Activated naive CD4-positive, alpha-beta T cell treated with Interleukin-2 at 50 U/mL for 16 hours (primary cell): ENCODE measurements around the gene CDC45.

Experiments
- DNase-seq: peaks from one replicate; pipeline ENCODE4 v3.0.0-alpha.2; 2020

Gene CDC45

DNA sequence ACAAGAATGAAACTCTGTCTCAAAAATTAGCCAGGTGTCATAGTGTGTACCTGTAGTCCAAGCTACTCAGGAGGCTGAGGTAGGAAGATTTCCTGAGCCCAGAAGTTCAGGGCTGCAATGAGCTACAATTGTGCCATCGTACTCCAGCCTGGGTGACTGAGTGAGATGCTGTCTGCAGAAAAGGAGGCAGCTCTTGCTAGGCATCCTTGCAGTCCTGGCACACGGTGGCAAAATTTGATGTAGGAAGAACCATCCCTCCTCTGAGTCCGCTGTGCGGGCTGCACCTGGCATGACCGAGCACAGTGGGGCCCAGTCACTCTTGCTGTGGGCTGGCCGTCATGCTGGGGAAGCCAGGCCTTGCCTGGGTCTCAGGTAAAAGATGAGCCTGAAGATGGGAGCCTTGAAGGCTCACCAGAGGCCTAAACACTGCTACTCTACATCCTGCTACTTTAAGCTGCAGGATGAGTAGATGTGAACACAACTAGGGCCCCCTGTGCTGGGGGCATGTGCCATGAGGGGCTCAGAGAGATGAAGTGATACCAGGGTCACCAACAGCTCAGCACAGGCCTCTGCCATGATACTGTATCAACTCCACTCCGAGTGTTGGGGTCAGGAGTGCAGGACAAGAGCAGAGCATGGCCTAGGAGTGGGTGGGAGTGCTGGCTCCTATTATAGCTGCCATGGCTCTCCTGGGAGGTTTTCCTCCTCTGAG is 18.6 kb downstream of the CDC45 start:
- no peak for DNase-seq

DNA sequence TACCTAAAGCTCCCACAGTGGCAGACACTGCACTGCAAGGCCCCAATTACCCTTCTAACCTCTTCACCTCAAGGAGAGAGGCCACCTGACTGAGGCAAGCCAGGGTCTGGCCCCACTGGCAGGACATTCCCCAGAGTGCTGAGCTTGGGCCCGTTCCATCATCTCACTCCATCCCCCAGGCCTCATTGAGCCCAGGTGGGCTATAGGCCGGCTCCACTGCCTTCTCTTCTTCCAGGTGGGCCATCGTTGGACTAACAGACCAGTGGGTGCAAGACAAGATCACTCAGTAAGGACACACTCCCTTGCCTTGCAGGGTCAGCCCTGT is 19.1 kb downstream of the CDC45 start:
- no peak for DNase-seq

DNA sequence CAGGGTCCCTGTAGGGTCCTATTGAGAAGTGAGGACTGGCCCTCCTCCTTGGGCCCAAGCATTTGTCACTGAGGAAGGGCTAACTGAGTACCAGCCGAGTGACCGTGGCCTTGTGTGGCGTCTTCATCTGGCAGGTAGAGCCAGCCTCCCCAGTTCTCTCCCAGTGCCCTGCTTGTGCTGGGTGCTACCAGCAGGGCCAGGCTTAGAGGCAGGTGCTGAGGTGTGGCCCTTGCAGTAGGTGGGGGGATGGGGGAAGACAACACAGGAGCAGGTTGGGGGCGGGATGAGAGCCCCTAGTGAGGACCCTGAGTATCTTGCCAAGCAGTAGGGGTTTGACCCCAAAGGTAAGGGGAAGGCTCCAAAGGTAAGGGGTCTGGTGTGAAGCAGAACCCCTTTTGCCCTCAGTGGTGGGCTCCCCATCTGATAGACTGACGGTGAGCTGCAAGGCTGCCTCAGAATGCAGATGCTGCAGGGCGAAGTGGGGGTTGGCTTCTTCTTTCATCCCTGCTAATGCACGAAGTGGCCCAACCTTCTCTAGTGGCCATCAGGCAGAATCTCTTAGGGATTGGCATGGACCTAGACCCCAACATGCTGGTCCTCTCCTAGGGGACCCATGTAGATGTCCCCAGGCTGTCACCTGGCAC is 19.6 kb downstream of the CDC45 start:
- DNase-seq, result no peak

DNA sequence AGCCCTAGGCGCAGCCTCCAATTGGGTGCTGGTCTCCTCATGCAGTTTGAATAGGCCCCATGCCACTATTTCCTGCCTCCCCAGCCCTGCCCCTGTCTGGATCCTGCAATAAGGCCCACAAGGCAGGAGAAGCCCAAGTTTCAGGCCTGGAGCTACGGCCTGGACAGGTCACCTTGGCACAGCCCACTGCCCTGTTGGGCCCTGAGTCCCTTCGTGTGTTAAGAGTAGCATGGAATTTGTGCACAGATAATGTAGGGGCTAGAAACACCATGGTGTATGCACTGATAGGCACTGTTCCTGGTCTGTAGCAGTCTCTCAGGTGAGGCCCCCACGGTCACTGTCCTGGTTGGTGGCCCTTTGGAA is 20.1 kb downstream of the CDC45 start:
- no peak for DNase-seq

DNA sequence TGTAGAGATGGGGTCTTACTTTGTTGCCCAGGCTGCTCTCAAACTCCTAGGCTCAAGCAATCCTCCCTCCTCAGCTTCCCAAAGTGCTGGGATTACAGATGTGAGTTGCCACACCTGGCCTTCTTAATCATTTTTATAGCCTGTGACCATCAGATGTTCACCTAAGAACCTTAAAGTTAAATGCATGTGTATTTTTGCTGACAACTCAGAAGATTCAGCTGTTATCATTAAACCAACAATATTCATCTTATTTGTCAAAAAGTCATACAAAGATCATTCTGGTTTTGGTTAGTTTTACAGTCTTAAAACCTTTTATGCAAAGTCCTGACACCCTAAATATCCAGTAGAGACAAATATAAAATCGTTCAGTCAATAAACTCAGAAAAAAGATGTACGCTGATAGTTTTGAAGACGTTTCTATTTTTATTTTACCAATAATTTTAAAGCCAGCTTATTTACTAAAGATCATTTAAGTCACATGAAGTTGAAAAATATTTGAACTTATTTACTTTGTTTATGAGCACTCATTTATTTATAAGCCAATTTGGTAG is 22.3 kb downstream of the CDC45 start:
- DNase-seq, result no peak

DNA sequence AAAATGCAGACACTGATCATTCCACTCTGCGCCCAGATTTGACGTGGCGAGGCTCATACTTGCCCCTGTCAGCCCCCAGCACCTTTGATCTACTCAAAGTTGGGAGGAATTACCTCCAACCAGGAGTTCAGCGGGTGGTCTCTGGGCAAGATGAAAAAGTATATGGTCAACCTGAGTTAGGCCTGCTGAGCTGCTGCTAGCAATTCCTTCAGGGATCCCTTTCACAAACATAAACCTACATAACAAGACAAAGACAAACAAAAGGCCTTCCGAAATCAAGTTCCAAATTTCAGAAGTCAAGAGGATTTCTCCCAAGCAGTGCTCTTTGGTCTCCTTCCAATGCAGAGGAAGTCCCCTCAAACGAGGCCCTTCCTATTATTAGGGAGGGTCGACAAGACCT is 23.6 kb downstream of the CDC45 start:
- no peak for DNase-seq

DNA sequence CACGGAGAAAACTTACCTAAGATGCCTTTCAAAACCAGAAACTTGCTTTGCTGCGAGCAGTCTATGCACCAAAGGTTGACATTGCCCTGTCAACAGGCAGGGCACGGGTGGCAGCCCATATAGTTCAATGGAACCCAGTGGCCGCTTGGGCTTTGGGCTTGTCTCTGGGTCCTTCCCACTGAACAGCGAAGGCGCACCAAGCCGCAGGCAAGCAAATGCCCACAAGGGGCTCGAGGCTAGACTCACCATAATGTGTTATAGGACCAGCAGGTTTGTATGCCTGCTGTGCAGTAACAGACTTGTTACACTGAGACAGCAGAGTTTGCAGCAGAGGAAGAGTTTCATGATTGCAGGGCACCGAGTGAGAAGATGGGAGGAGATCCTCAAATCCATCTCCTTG is 24.1 kb downstream of the CDC45 start:
- no peak for DNase-seq

DNA sequence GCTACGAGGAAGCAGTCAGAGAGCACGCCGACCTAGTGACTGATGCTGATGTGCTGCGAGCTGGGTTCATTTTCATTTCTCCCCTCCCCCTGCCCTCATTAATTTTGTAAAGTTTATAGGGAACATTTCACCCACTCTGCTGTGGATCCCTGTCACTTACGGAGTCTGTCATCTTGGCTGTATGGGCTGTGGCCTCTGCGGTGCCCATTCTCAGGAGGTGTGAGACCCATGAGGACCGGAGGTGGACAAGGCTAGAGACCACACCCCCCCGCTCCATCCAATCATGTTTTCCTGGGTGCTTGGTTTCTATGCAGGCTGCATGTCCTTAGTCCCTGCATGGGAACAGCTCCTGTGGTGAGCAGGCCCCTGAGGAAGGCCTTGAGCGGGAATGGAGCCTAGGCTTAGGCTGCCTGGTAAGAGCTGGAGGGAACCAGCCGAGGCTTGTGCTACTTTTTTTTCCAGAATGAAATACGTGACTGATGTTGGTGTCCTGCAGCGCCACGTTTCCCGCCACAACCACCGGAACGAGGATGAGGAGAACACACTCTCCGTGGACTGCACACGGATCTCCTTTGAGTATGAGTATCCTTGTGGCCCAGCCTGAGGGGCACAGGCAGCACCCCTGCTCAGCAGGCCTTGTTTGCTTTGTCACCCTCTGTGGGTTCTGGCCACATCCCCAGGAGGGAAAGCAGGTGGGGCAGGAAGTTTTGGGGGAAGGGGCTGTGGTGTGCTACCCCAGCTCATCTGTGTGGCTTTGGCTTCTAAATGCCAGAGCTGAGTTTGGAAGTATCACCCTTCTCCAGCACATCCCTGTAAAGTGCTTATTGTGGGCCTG is 25.4 kb downstream of the CDC45 start:
- no peak for DNase-seq

DNA sequence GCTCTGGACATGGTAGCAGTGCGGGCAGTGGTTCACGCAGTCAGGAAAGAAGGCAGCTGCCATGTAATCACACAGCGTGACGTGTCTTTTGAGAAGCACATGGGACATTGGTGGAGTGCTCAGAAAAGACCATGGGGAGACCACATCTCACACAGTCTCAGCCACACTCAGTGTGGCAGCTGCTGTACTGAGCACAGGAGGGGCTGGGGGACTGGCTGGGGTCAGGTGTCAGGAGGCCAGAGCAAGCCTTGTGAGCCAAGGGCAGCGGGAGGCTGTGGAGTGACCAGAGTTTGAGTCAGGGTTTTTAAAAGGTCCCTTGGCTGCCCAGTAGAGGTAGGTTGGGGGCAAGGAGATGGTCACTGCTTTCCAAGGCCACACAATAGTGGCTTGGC is 26.0 kb downstream of the CDC45 start:
- no peak for DNase-seq

DNA sequence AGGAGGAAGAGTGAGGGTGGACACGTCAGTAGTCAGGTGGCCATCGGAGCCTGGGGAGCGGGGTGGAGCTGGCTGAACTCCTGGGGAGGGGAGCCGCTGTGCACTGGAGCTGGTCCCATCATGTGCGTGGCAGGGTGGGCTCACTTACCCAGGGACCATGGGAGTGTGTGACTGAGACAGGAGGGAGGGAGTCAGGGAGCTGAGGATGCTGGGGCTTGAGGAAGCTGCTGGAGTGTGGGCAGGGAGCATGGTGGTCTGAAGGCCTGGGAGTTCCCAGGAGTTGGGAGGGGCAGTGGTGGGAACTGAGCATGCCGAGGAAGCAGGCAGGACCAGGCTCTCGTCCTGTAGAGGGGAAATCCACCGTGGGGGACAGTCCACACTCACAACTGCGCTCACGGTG is 26.5 kb downstream of the CDC45 start:
- DNase-seq, result no peak

DNA sequence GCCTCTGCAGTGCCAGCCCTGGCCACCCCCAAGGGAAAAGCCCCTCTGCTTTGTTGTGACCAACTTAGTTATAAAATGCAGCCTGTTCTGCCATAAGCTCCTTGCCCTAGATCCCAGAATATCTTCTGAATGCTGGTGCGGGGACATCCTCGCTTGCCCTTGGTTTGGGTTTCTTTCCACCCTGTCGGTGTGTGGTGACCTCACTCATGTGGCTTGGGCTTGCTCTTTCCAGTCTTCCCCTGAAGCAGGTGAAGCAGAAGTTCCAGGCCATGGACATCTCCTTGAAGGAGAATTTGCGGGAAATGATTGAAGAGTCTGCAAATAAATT is 27.8 kb downstream of the CDC45 start:
- no peak for DNase-seq

DNA sequence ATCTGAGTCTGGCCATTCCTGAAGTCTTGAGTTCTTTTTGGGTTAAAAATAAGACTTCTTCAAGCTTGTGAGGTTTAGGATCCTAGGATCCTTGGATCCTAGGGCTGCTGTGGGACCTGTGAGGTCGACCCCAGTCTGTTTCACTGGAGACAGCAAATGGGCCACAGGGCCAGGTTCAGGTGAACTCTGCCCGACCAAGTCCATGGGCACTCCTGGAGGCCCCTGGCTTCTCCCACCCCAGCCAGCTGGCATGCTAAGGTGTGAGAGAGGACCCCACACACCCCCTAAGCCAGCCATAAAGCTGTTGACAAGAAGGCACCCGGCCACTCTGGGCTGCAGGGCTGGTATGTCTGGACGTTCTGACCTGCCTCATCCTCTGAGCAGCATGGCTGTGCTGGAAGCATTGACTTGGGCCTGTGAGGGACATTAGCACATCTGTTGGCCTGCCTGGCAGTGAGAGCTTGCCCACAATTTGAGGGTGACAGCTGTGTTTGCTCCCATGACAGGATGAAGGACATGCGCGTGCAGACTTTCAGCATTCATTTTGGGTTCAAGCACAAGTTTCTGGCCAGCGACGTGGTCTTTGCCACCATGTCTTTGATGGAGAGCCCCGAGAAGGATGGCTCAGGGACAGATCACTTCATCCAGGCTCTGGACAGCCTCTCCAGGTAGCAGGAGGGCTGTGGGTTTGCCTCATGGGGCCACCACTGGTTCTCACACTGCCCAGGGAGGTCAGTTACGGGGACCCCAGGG is 28.5 kb downstream of the CDC45 start:
- no peak for DNase-seq

DNA sequence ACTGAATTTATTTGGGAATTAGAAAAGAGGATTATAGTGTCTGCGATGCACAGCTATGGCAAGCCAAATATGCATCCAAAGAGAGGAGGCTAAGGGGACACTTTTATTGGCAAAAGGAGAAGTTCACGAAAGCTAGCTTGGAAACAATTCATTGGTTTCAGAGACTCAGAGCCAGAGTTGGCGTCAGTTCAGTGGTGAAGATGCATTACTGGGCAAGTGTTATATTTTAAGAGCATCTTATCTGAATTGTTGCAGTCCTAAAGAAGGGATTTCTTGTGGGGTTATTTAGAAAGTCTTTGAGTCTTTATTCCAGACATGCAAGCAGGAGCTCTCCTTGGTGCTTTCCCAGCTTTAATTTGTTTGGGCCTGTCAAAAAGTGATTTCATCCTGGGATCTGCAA is 29.5 kb downstream of the CDC45 start:
- no peak for DNase-seq

DNA sequence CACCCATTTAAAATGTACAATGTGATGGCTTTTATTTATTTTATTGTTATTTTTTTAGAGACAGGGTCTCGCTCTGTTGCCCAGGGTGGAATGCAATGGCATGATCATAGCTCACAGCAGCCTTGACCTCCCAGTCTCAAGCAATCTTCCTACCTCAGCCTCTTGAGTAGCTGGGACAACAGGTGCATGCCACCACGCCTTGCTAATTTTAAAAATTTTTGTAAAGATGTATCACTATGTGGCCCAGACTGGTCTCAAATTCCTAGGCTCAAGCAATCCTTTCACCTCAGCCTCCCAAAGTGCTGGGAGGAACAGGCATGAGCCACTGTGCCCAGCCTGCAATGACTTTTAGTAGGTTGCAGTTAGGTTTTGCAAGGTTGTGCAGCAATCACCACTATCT is 30.2 kb downstream of the CDC45 start:
- DNase-seq, result no peak

DNA sequence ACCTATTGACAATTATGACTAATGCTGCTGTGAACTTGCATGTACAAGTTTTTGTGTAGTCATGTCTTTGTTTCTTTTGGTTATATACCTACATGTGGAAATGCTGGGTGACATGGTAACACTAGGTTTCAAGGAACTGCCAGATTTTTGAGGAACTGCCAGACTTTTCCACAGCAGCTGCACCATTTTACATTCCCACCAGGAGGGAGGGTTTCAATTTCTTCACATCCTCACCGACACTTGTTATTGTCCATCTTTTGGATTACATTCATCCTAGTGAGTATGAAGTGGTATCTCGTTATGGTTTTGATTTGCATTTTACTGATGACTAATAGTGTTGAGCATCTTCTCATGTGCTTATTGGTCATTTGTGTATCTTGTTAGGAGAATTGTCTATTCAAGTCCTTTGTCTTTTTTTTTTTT is 31.2 kb downstream of the CDC45 start:
- no peak for DNase-seq

DNA sequence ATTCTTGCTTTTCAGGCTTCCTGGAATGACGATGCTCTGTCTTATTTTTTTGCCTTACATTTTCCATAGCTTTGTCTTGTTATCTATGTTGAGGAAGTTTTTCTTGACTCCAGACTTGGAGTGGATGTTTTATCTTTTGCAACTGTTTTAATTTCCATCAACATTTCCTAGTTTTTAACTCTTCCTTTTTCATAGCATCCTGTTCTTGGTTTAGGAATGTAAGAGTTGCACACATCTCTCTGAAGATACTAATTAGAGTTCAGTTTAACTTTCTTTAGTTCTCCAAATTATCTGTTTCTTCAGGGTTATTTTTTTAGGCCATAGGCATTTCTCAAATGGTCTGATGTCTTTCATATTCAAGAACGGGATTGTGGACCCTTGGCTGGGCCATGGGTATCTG is 34.1 kb downstream of the CDC45 start:
- no peak for DNase-seq

DNA sequence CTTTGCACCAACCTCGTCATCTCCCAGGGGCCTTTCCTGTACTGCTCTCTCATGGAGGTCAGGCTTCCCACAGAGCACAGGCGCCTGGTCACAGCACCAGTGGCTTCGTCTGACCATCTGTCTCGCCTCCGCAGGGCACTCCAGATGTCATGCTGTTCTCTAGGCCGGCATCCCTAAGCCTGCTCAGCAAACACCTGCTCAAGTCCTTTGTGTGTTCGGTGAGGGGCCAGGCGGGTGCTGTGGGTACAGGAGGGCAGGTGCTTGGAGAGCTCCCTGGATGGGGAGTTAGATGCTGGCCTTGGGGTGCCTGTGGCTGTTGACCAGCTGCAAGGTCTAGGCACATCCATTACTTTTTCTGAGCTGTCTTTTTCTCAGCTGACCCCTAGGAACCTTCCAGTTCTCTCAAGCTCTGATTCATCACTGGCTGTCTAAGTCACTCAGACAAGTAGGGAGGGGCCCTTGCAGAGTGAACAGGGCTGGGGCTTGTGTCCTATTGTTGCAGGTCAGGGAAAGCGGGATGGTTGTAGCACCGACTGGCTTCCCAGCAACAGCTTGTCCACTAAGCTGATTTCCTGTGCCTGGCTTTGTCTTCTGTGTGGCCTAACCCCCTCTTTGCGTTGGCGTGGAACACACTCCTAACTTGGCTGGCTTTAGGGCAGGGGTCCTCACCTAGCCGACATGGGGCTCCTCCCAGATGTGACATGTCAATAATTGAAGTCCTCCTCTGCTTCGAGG is 35.3 kb downstream of the CDC45 start:
- no peak for DNase-seq

DNA sequence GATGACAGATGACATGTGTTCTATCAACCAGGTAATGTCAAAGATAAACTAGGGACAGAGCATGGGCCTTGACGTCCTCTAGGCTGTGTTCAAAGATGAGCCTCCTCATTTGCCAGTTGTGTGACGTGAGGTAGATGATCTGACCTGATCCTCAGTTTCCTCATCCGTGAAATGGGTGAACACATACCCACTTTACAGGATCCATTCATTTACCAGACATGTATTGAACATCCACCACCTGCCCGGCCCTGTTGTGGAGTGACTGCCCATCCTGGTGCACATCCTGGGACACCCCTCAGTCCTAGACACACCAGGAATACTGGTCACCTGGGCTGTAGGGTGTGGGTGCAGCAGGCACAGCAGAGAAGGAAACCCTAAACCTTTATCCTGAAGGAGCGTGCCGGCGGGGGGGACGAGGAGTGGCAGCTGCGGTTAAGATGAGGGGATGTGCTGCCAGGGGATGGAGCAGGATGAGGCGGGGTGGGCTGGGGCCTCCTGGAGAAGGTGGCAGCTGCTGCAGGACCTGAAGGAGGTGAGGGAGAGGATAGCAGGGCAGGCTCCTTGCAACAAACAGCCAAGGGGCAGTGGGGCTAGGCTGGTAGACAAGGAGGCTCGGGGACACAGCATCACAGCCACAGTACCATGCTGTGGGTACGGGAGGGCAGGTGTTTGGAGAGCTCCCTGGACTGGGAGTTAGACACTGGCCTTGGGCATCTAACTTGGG is 36.1 kb downstream of the CDC45 start:
- no peak for DNase-seq

DNA sequence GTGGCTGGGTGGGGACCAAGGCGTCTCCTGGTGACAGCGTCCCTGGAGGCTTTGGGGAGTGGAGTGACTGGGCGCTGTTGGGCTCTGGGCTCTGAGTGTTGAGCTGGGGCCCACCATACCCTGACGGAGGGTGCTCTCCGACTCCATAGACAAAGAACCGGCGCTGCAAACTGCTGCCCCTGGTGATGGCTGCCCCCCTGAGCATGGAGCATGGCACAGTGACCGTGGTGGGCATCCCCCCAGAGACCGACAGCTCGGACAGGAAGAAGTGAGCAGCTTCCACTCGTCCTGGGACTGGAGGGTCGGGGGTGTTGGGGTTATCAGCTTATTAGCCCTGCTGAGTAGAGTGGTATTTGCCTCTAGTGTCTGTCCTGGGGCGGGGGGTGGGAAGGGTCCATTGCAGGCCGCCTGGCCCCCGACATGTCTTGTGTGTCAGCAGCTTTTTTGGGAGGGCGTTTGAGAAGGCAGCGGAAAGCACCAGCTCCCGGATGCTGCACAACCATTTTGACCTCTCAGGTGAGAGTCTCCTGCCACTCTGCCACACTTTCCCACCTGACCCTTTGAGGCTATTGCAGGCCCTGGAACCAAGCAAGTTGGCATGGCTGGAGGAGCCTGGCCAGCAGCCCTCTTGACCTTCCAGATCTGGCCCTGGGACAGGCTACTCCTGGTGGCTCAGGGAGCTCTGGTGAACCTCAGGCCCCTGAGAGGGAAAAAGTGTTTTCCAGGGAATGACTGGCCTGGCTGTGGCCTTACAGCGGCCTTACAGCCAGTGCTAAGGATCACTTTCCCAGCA is 36.9 kb downstream of the CDC45 start:
- DNase-seq, result no peak

DNA sequence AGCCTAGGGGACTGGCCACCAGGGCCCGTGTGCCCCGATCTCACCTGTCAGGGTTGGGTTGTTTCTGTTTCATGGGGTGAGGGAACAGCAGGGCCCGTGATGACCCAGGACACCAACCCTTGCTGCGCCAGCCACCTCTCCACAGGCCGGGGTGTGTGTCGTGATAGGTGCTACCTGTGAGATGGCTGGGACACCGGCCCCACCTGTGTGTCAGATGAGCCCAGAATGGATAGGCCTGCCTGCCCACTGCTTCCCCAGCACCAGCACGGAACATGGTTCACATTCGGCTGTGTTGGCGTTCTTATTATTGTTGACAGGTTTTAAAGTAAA is 37.4 kb downstream of the CDC45 start:
- DNase-seq, result no peak

DNA sequence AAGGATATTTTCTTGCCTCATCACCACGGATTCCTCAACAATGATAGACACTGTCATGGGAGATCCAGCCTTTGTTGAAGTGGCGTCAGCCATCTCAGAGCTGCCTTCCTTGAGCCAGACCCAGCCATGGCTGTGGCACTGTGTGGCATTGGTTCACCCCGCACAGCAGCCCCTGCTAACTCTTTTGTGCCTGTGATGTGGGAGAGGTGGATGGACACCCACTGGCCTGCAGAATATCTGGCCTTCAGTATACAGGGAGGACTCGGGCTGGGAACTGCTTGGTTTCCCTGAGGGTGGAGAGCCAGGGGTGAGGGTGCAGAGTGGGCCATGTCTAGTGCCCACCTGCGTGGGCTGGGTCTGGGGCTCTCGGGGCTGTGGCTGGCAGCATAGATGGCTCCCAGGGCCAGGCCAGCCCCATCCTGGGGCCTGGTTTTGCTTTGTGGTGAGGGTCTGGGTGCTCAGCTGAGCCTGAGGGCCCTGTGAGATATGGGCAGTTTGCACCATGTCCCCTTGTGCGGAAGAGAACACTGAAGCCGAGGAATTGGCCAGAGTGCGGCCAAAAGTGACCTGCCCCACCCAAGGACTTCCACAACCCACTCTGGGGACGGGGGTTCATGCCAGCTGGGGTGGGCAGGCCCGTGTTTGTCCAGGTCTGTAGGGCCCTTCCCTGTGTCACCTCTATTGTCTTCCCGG is 38.3 kb downstream of the CDC45 start:
- DNase-seq, result no peak
